Glomerular endothelial cell (primary cell): Measurements from ENCODE around the gene PSMA6. TPM values are rescaled to one million over a fixed set of nuclear protein-coding genes. Genes with fewer than 3 reads are reported as not detected.
"Not testable (repeated sequence)": the region's sequence is repeated elsewhere in the genome, so short reads cannot be mapped to it uniquely, and the experiment has no call there.

ENCODE experiments used
- DNase-seq: peaks from one replicate; pipeline ENCODE4 v3.0.0-alpha.2; 2011; ENCODE audit warnings: low read depth, low spot score; ENCODE audit errors: extremely low read depth
- total RNA-seq: library from RNA; depleted of rRNA; stranded (reverse); fragments of >200 nt; gene quantifications from 2 replicates; pipeline ENCODE4 v1.2.3, GENCODE V29; 2015

The PSMA6 gene
- total RNA-seq: 209 and 249 TPM in 2 replicates

DNA sequence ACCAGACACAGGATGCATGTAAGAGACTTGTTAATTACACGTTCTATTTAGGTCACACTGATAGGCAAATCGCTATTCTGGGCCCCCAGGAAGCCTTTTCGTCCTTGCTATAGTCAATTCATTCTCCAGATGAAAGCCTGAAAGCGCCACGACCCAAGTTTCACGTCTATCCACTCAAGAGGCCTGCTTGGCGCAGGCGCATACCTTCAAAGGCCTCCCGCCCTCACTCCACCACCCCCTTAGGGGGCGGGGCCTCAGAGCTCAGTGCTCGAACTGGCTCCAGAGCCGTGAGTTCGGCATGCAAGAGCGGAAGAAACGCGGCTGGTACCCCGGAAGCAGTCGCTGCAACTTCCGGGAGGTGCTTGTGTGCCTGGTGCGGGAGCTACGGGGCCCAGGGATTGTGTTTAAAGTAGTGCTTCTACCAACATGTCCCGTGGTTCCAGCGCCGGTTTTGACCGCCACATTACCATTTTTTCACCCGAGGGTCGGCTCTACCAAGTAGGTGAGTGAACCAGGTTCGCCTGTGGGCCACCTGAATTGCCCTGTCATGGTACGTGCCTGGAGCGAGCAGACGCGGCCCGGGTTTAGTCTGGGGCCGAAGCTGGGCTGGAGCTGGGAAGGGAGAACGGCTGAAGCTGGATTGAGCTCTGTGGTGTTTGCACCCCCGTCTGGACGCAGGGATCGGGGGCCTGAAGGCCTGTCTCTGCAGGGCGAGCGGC lies at the start of gene PSMA6:
Gene PSMA6, plus strand, starts transcription at position 332 of the 719 bp plus-strand sequence. Its CDS starts 95 bp downstream, at position 427.
- DNase-seq: peak; percentile 89

DNA sequence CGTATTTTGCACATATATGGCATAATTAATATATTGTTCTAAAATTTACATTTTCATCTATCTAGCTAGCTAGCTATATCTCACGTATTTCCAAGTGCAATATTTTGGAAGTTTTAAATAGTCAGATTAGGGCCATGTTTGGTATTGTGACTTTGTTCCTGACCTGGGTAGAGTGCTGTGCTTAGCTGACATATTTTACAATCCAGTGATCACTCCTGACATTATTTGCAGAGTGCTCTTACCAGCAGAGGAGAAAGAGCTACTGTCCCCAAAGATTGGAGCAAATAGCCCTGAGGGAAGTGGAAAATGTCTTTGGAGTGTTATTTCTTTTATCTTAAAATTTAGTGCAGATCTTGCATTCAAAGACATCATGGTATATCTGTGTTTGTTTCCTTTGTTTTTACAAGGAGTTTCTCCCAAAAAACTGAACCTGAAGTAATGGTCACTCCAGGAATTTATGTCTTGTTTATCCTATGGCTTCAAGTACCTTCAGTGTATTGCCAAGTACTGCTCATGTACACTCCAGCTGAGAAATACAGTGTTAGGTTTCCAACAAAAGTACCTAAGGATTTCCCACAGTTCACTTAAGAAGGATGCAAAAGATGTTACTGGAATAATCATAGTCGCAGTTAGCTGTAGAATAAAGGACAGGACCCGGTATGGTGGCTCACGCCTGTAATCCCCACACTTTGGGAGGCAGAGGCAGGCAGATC lies 49.4 kb upstream of the PSMA6 start:
- no peak for DNase-seq

DNA sequence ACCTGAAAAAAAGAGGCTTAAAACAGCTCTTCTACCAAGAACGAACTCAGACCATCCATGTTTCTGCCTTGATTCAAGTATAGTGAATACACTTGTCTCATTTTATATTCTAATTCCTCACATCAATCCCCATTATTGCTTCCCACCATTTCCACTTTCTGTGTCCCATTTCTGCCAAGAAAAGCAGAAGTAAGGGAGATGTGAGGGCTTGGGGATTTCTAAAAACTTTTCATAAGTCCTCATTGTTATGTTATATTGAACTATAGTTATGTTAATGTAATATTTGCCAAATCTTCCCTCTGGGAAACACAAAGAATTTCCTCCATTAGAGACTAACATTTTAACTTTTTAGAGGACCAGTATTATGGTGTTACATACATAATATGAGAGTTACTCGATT lies 48.2 kb upstream of the PSMA6 start:
- no peak for DNase-seq

DNA sequence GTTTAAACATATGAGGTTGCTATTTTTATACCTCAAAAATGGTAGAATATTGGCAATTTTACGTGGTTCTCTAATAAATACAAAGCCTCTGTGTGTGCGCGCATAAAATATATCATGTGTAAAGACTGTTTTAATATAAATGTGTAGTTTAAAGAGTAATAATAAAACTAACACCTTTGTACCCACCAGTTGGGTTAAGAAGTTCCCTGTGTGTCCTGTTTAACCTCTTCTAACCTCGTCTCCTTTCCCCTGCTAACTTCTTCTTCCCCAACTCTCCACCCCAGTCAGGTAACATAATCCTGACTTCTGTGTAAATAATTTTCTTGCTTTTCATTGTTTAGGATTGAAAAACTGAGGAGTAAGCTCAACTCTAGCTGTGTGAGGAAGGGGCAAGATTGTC lies 47.6 kb upstream of the PSMA6 start:
- no peak for DNase-seq

GRCh38 chr14:35245051-35245450 lies 47.1 kb upstream of the PSMA6 start:
- DNase-seq: no peak

- no peak for DNase-seq
Measured at GRCh38 chr14:35247777-35248475, 44.3 kb upstream of the PSMA6 start.

GRCh38 chr14:35248476-35248788 lies 43.8 kb upstream of the PSMA6 start:
- no peak for DNase-seq

DNA sequence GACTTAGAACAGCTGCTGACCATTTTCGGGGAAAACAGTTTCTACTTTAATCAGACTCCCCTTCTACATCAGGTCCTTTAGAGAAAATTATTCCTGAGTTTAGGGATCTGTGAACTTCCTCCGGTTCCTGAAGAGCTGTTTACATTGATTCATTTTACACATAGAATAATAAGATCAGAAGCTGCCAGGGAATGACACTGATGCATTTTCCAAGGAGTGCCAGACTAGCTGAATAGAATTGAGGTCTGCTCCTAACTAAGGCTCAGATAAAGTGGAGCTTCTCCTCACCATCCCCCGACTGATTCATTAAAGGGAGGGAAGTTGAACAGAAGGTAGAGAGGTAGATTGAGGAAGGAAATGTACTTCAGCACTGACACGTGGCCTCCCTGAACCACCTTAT lies 41.9 kb upstream of the PSMA6 start:
- no peak for DNase-seq

DNA sequence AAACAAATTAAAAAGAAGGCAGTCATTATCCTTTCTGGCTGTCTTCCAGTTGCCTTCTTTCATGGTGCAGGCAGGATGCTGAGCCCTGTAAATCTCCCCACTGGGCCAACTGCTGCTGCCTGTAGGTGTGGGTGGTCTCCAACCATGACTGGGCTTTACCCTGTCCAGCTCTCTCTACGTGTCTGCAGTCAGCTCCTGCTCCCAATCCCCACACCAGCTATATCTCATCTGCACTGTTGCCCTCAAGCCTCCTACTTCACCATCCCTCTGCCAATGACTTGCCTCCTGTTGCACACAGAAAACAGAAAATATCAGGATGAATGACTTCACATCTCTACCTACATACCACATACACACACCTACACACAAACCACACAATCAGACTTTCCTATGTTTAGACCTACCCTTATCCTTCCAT lies 39.7 kb upstream of the PSMA6 start:
- DNase-seq: no peak

- DNase-seq: not testable (repeated sequence)
Measured at GRCh38 chr14:35253056-35253455, 39.1 kb upstream of the PSMA6 start.

DNA sequence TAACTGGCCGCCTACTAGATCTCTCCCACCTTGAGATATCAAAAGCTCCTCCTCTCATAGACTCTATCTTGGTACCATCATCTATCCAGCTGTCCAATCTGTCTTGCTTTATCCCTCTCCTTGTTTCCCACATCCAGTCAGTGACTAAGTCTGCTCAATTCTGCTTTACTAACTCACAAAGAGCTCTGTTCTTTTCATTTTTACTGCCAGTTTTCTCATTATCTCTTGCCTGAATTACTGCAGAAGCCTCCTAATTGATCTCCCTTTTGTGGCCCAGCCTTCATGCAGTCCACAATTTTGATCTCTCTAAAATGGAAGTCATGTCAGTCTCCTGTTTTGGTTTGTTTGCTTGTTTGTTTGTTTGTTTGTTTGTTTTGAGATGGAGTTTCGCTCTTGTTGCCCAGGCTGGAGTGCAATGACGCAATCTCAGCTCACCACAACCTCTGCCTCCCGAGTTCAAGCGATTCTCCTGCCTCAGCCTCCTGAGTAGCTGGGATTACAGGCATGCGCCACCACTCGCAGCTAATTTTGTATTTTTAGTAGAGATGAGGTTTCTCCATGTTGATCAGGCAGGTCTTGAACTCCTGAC lies 38.1 kb upstream of the PSMA6 start:
- not testable (repeated sequence) for DNase-seq

DNA sequence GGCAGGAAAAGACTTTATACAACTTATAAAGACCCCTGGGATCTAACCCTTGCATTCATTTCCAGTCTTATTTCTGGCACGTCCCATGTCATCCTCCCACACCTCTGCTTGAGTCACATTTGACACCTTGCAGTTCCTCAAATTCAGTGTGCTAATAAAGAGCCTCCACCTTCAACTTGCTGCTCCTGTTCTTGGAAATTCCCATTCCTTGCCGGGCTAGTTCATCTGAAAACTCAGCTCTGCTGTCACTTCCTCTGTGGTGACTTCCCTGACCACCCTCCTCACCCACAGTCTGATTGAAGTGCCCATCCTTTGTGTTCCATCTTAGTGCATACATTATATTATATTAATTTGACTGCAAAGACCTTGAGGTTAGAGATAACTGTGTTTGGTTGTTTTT lies 37.4 kb upstream of the PSMA6 start:
- DNase-seq: no peak

- DNase-seq: no peak
Measured at GRCh38 chr14:35255711-35256110, 36.5 kb upstream of the PSMA6 start.

- peak; percentile 5 for DNase-seq
Measured at GRCh38 chr14:35257809-35258208, 34.4 kb upstream of the PSMA6 start.

- no peak for DNase-seq
Measured at GRCh38 chr14:35258420-35258819, 33.8 kb upstream of the PSMA6 start.

GRCh38 chr14:35261774-35262173 lies 30.4 kb upstream of the PSMA6 start:
- DNase-seq: no peak

GRCh38 chr14:35262436-35262835 lies 29.7 kb upstream of the PSMA6 start:
- DNase-seq: no peak

DNA sequence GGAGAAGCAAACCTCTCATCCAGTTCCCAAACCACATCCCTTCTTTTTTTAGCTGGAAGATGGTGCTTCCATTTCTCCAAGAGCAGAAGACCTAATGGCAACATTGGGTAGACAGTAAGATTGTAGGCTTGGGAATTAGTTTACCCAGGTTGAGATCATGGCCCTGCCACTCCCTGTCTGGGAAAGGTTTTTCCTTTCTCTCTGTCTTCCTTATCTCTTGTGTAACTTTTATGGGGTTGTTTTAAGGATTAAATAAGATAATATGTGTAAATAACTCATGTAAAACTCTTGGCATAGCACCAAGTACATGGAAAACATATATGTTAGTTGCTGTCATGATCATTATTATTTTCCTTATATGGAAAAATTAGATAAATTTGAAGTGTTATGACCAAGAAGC lies 23.2 kb upstream of the PSMA6 start:
- no peak for DNase-seq

DNA sequence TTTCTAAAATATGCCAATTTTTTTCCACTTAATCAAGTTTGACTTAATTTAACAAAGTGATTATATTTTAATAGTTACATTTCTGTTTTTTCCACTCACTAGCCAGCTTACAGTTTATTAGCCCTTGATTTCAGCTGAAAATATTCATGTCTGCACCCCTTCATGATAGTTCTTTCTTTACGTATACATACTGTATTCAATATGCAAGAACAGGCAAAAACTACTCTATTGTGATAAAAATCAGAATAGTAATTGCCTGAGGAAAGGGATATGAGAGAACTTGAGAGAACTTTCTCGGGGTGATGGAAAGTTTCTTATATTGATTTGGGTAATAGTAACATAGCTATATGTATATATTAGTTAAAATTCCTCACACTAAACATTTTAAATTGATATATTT lies 17.4 kb upstream of the PSMA6 start:
- no peak for DNase-seq

- DNase-seq: no peak
Measured at GRCh38 chr14:35277179-35277578, 15.0 kb upstream of the PSMA6 start.

DNA sequence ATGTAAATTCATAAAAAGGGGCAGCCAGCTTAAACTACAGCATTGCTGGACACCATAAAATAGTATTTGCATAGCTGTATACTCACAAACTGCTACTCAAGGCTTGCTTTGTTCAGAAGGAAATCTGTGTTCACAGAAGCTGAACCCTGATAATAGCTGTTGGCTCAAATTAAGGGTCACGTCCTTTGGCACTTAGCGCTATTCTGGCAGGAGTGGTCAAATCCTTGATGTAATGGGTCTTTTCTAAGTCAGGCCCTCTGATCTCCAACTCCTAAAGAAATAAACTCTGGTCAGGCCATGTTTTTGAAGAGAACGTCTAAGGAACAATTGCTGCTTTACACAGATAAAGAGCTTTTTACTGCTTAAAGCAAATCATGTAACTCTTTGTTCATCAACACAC lies 12.8 kb upstream of the PSMA6 start:
- DNase-seq: no peak

GRCh38 chr14:35281341-35281740 lies 10.8 kb upstream of the PSMA6 start:
- DNase-seq: no peak
